ENCODE measurements around the gene PLXNB3. TPM values are rescaled to one million over a fixed set of nuclear protein-coding genes. Genes with fewer than 3 reads are reported as not detected.

The PLXNB3 gene
- total RNA-seq, 1 experiment from 2014 or later: 2.5 TPM

GRCh38 chrX:153723351-153724251 lies 40.4 kb upstream of the PLXNB3 start:
- CTCF ChIA-PET: interaction anchor here (0.6 to 1.5 kb wide), 3 partner anchors 14 to 55 kb away, joined by 3 to 4 read pairs (median 3); no protein-coding TSS in a partner anchor

GRCh38 chrX:153724252-153725038 lies 39.6 kb upstream of the PLXNB3 start, which contains the start of the genes ABCD1 and BCAP31:
Gene ABCD1, plus strand, starts transcription at chrX:153724856. Its CDS starts 411 bp downstream, at chrX:153725267.
Gene BCAP31, minus strand, starts transcription at chrX:153724387. Its CDS starts 1,143 bp downstream, at chrX:153723244.
- ChIA-PET POLR2A (interaction anchor here (0.6 kb wide), 1 partner anchor 792 kb away, joined by 5 read pairs; no protein-coding TSS in a partner anchor), CTCF (interaction anchor here (0.6 to 1.5 kb wide), 3 partner anchors 15 to 55 kb away, joined by 3 to 4 read pairs (median 3); no protein-coding TSS in a partner anchor)
- Mint-ChIP-seq H3K4me1 (peaks cover 18% of the 10 kb centered on the region), H3K27ac (0 out of 2 replicates have a peak within 1 kb of the TSS, but pooled peaks have one; percentile 11), H3K27me3 (ENCODE audit: low read depth) (no peaks in the 10 kb centered on the region), H3K36me3 (peaks cover 21% of the 10 kb centered on the region), H3K4me3 (peak within 1 kb of the TSS; percentile 77), H3K9me3 (no peaks in the 10 kb centered on the region)
- TF ChIP-seq USF1 (CRISPR knock-in tag; IDR thresholded peaks at IDR 0.05) (no peak), SP1 (CRISPR knock-in tag; conservative IDR thresholded peaks at IDR 0.05) (peak; percentile 72), JAZF1 (CRISPR knock-in tag; IDR thresholded peaks at IDR 0.05) (no peak), KAT7 (CRISPR knock-in tag; IDR thresholded peaks at IDR 0.05; ENCODE audit: borderline replicate concordance) (no peak)
- TF ChIP-seq, protein P1, sequence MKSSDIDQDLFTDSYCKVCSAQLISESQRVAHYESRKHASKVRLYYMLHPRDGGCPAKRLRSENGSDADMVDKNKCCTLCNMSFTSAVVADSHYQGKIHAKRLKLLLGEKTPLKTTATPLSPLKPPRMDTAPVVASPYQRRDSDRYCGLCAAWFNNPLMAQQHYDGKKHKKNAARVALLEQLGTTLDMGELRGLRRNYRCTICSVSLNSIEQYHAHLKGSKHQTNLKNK (CRISPR knock-in tag; IDR thresholded peaks at IDR 0.05): no peak
- peak; percentile 83 for DNase-seq (ENCODE audit: low spot score)
- peak; percentile 61 for ATAC-seq

More at GRCh38 chrX:153723351-153724251, 40.4 kb upstream of the PLXNB3 start:
- TF ChIP-seq FOXK1 (CRISPR knock-in tag; IDR thresholded peaks at IDR 0.05): 0 out of 2 replicates have a peak, but pooled peaks have one; percentile 26
- peak; percentile 40; the same call in 1 of the 2 replicates for TF ChIP-seq GABPB1 (CRISPR knock-in tag; IDR thresholded peaks at IDR 0.05)
- no peak for TF ChIP-seq CREM (CRISPR knock-in tag; IDR thresholded peaks at IDR 0.05)
- ATAC-seq: peak; percentile 7
- no peaks in the 10 kb centered on the region for H3K9me3 Mint-ChIP-seq
- peak; percentile 38 for DNase-seq (ENCODE audit: low spot score)
- peaks cover 18% of the 10 kb centered on the region for H3K4me1 Mint-ChIP-seq
- peaks cover 27% of the 10 kb centered on the region for H3K36me3 Mint-ChIP-seq
- H3K27me3 Mint-ChIP-seq (ENCODE audit: low read depth): no peaks in the 10 kb centered on the region
- POLR2A ChIA-PET: interaction anchor here (0.6 kb wide), 1 partner anchor 793 kb away, joined by 5 read pairs; no protein-coding TSS in a partner anchor
- peak overlapping the region; percentile 77 for H3K4me3 Mint-ChIP-seq
- H3K27ac Mint-ChIP-seq: 0 out of 2 replicates have a peak overlapping the region, but pooled peaks have one; percentile 11

- ATAC-seq (no peak; the same call in 1 of the 2 replicates), DNase-seq (ENCODE audit: low spot score) (peak; percentile 15)
- ChIA-PET POLR2A (no interaction called here), CTCF (no interaction called here)
- Mint-ChIP-seq H3K27me3 (ENCODE audit: low read depth) (no peaks in the 10 kb centered on the region), H3K9me3 (no peaks in the 10 kb centered on the region), H3K27ac (no peak overlapping the region), H3K36me3 (peaks cover 15% of the 10 kb centered on the region), H3K4me1 (peaks cover 18% of the 10 kb centered on the region), H3K4me3 (peak overlapping the region; percentile 24; the same call in 1 of the 2 replicates)
- TF ChIP-seq SP1 (CRISPR knock-in tag; conservative IDR thresholded peaks at IDR 0.05): no peak
- TF ChIP-seq, protein P2, sequence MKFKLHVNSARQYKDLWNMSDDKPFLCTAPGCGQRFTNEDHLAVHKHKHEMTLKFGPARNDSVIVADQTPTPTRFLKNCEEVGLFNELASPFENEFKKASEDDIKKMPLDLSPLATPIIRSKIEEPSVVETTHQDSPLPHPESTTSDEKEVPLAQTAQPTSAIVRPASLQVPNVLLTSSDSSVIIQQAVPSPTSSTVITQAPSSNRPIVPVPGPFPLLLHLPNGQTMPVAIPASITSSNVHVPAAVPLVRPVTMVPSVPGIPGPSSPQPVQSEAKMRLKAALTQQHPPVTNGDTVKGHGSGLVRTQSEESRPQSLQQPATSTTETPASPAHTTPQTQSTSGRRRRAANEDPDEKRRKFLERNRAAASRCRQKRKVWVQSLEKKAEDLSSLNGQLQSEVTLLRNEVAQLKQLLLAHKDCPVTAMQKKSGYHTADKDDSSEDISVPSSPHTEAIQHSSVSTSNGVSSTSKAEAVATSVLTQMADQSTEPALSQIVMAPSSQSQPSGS (CRISPR knock-in tag; IDR thresholded peaks at IDR 0.05; ENCODE audit: borderline replicate concordance, low read depth): no peak
- no peak for TF ChIP-seq GTF2I (CRISPR knock-in tag; conservative IDR thresholded peaks at IDR 0.05)
- no peak for TF ChIP-seq ETV6 (CRISPR knock-in tag; IDR thresholded peaks at IDR 0.05)
- TF ChIP-seq NR1H2 (CRISPR knock-in tag; IDR thresholded peaks at IDR 0.05): no peak
- no peak for TF ChIP-seq CBFB (CRISPR knock-in tag; IDR thresholded peaks at IDR 0.05; ENCODE audit: low read depth)
- TF ChIP-seq, protein P3, sequence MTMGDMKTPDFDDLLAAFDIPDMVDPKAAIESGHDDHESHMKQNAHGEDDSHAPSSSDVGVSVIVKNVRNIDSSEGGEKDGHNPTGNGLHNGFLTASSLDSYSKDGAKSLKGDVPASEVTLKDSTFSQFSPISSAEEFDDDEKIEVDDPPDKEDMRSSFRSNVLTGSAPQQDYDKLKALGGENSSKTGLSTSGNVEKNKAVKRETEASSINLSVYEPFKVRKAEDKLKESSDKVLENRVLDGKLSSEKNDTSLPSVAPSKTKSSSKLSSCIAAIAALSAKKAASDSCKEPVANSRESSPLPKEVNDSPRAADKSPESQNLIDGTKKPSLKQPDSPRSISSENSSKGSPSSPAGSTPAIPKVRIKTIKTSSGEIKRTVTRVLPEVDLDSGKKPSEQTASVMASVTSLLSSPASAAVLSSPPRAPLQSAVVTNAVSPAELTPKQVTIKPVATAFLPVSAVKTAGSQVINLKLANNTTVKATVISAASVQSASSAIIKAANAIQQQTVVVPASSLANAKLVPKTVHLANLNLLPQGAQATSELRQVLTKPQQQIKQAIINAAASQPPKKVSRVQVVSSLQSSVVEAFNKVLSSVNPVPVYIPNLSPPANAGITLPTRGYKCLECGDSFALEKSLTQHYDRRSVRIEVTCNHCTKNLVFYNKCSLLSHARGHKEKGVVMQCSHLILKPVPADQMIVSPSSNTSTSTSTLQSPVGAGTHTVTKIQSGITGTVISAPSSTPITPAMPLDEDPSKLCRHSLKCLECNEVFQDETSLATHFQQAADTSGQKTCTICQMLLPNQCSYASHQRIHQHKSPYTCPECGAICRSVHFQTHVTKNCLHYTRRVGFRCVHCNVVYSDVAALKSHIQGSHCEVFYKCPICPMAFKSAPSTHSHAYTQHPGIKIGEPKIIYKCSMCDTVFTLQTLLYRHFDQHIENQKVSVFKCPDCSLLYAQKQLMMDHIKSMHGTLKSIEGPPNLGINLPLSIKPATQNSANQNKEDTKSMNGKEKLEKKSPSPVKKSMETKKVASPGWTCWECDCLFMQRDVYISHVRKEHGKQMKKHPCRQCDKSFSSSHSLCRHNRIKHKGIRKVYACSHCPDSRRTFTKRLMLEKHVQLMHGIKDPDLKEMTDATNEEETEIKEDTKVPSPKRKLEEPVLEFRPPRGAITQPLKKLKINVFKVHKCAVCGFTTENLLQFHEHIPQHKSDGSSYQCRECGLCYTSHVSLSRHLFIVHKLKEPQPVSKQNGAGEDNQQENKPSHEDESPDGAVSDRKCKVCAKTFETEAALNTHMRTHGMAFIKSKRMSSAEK (CRISPR knock-in tag; IDR thresholded peaks at IDR 0.05; ENCODE audit: borderline replicate concordance): no peak
- TF ChIP-seq, protein P4, sequence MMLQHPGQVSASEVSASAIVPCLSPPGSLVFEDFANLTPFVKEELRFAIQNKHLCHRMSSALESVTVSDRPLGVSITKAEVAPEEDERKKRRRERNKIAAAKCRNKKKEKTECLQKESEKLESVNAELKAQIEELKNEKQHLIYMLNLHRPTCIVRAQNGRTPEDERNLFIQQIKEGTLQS (CRISPR knock-in tag; conservative IDR thresholded peaks at IDR 0.05): no peak
- TF ChIP-seq NR2C2 (CRISPR knock-in tag; IDR thresholded peaks at IDR 0.05): no peak
- TF ChIP-seq, protein P5, sequence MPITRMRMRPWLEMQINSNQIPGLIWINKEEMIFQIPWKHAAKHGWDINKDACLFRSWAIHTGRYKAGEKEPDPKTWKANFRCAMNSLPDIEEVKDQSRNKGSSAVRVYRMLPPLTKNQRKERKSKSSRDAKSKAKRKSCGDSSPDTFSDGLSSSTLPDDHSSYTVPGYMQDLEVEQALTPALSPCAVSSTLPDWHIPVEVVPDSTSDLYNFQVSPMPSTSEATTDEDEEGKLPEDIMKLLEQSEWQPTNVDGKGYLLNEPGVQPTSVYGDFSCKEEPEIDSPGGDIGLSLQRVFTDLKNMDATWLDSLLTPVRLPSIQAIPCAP (CRISPR knock-in tag; IDR thresholded peaks at IDR 0.05): no peak
Measured at GRCh38 chrX:153725039-153725831, 38.8 kb upstream of the PLXNB3 start.

Data from WTC11 (cell line).